Fibroblast of skin of left quadriceps (primary cell): ENCODE results near the gene CD72.

Experiments used
- DNase-seq, 2 experiments: peaks; one replicate each; pipeline ENCODE4 v3.0.0-alpha.2; 2013; ENCODE audit warnings: low read depth in 2 of 2

Gene CD72, protein sequence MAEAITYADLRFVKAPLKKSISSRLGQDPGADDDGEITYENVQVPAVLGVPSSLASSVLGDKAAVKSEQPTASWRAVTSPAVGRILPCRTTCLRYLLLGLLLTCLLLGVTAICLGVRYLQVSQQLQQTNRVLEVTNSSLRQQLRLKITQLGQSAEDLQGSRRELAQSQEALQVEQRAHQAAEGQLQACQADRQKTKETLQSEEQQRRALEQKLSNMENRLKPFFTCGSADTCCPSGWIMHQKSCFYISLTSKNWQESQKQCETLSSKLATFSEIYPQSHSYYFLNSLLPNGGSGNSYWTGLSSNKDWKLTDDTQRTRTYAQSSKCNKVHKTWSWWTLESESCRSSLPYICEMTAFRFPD

DNA sequence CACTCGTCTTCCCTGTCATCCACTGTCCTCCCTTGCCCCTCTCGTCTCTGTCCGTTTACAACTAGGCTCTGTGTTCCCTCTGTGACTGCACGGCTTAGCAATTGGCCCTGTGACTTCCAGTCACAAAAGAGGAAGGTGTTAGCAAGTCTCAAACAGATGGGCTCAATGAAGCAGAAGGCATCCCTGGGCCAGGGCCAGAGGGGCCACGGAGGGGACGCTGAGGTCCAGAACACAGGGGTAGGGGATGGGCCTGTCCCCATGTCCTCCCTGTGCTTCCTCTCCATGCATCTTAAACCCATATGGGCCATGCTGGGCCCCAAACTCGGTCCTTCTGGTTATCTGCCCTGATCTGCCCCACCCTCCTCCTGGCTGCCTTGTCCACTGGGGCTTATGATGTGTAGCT lies at the start of gene CD72:
TSS of gene CD72 (minus strand) at position 89 of the 403 bp plus-strand sequence. CDS start 110 bp downstream, outside the sequence.
- DNase-seq: no peak

DNA sequence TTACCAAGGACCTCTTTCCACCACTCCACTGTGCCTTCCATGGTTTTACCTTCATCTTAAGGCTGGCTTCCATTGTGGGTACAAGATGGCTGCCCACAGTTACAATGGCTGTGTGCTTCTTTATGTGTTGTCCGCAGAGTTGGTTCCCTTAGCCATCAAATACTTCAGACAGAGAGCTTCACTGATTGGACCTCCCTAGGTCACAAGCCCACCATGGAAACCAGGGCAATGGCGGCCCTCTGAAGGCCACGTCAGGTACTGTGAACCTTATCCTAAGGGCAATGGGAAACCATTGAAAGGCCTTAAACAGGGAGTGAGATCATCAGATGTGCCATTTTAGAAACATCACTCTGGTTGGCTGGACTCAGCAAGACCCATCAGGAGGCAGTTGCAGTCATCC lies 49.7 kb upstream of the CD72 start:
- DNase-seq: no peak

DNA sequence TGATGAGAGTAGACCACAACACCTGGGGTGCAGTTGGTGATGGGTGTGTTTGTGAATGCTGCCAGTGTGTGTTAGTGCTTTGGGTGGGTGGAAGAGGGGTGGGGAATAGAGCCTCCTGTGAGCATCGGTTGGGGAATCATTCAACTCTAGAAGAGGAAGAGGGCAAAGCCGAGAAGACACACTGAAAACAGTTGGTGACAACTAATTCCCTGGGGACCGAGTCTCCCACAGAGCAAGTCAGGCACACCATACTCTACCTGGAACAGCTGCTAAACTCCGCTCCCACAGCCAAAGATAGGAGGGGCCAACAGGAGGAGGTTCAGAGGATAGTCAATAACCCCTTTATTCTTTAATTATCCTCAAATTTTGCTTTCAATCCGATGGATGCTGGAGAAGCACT lies 48.3 kb upstream of the CD72 start:
- DNase-seq: no peak

DNA sequence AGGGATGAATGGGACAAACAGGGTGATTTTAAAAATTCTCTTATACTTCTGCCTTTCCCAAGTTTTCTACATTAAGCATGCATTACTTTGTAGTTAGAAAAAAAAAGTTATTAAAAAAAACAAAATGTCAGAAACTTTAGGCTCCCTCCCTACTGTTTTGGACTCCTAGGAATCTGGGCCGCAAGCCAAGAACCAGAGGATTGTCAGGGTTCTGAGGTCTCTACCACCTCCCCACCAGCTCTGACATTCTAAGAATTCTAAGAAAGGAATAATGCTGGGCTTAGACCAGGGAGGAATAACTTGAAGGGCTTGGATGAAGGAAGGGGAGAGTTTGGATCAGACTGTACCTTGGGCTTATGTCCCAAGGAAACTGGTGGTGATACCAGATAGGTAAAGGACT lies 47.8 kb upstream of the CD72 start:
- no peak for DNase-seq

DNA sequence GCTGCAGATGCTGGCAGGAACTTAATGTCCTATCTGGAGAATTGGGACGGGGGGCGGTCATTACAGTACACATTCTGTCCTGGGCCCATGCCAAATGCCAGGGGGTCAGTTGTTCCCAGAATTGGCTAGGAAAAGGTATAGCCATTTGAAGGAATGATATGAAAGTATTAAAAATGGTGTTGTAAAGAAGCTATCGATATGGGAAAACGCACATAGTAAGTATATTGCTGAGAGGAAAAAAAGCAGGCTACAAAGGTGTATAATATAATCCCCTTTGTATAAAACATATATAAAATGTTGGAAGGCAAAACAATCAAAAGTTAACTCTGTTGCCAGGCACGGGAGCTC lies 47.2 kb upstream of the CD72 start:
- no peak for DNase-seq

DNA sequence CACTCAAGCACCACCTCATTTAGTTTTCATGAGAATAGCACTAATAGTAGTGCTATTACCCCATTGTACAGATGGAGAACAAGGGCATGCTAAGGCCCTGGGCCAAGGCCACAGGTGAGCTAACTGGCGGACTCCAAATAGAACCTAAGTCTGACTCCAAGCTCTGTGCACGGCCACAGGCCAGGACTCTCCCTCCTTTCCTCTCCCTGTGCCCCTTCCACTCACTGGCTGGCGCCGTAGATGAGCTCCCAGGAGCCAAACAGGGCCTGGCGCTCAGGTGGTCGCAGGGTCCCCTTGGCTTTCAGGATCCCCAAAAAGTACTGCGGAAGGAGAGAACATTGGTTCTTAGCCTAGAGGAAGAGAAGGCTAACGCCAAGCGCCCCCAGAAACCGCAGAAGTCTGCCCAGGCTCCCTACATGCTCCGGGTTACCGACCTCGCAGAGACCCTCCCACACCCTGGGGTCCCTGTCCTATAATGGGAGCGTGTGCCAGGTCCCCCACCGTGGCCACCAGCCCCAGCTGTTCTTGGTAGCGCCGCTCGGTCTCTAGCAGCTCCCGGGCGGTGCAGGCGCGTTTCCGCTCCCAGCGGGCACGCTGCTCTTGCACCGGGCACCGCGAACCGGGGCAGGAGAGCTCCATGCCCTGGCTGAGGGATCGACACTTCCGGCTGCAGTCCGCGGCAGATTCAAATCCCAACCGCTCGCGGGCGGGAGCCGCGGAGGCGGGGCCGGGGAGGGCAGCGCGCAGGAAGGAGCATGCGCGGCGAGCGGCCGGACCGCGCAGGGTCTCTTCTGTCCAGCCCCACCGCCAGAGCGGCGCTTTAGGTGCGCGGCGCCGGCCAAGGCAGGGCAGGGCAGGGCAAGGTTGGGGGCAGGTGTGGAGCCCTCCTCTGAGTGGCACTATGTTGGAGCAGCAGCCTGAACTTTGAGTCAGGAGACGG lies 46.6 kb upstream of the CD72 start, which contains the start of gene ARHGEF39:
TSS of gene ARHGEF39 (minus strand) at position 665 of the 940 bp plus-strand sequence. CDS start at position 639, 26 bp downstream.
- no peak for DNase-seq

DNA sequence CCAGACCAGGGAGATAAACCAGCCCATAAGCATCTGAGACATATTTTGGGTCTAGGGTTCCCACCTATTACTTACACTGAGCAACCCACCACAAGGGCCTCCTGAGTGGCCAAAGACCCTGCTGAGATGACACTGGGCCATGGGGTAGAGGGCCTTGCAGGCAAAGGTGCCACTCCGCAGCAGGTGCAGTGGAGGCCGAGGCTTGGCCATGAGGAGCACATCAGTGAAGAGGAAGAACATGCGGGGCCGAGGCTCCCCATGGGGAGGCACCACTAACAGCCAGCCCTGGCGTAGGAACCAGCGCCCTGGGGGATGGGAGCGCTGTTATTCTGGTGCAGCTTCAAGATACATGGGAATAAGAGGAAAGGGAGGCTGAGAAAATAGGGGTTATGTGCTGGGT lies 44.2 kb upstream of the CD72 start:
- DNase-seq: no peak

DNA sequence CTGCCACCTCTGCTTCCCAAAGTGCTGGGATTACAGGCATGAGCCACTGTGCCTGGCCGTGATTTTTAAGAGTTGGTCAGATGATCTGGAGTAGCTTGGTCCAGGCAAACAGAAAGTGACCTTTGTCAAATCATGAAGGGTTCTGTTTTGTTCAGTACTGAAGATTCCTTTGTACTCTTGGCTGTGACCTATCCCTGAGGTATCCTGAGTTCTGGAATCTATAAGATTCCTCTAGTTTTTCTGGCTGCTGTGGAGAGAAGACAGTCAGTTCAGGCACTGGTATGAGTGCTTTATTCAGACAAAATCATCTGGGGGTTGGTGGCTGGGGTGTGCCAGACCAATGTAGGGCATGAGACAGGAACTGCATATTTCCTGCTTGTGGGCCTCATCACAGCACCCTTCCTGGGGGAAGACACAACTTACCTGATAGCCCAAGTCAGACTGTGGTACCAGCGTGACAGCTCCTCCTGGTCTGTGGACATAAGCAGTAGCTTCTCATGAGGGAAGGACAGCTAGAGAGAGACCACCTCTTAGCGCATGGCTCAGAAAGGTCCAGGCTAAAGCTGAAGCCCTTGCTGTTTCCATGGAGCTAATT lies 43.6 kb upstream of the CD72 start:
- no peak for DNase-seq

DNA sequence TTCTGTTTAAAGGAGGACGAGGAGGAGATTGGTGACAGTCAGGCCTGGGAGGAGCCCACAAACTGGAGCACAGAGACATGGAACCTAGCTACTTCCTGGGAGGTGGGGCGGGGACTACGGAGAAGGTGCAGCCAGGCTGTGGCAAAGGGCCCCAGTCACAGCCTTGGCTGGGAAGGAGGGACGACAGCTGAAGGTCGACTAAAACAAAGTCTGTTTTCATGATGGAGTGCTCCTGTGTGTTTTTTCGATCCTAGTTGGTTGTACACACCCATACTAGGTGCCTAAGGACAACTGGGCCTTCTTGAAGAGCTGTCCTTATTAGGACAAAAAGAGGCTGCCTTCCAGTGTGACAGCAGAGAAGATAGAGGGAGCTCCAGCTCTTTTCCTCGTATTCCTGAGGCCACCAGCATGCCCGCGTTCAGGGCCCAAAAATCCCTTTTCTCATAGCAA lies 42.8 kb upstream of the CD72 start:
- DNase-seq: no peak

DNA sequence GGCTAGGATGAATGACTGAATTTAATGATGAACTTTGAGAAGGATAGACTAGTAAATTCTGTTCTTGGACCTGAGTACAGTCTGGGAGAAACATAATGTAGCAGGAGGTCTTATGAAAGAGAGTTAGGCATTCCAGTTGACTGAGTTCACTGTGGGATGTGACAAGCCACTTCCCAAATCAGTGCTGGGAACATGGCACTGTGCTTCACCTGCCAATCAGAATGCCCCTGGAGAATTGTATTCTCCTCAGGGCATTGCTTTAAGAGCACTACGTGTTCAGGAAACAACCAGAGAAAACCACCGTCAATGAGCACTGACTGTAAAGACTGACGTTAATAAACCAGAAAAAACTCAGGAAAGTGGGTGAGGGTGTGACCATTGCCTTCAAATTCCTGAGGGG lies 41.1 kb upstream of the CD72 start:
- DNase-seq: no peak

DNA sequence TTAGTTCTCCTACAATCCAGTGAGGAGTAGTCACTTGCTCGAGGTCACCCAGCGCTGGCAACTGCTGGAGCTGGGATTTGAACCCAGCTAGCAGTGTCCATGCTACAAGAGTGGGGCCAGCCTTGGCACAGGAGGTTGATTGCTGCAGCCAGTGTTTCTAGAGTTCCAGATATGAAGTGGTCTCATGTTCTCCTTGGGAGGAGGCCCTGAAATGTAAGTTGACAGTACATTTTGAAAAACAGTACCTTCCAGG lies 40.7 kb upstream of the CD72 start:
- no peak for DNase-seq

DNA sequence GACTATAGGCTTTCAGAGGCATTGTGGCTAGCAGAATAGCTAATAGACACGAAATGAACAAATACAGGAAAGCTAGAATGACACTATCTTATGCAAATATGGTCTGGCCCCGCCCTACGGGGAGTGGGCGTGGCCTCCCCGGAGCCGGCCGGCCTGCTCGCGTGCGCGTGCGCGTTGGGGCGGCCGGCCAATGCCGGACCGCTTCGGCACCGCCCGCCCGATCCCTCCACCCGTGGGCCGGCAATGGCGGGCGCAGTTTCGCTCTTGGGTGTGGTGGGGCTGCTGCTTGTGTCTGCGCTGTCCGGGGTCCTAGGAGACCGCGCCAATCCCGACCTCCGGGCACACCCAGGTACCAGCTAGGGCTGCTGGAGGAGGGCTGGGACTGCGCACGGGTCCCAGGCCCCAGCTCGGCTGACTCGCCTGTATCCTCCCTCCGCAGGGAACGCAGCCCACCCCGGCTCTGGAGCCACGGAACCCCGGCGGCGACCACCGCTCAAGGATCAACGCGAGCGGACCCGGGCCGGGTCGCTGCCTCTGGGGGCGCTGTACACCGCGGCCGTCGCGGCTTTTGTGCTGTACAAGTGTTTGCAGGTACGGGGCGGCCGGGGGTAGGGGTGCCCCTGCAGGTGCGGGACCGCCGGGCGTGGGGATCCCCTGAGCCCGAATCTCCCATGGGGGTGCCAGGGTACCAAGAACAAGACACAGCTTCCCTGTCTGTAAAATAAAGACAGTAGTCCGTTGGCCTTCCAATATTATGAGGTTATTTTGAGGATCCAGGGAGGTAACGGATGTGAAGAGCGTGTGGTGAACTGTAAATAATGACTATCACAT lies 40.1 kb upstream of the CD72 start, which contains the start of gene CCDC107:
TSS of gene CCDC107 (plus strand) at position 156 of the 831 bp plus-strand sequence. CDS start at position 244, 88 bp downstream.
- peak in 1 of 2 experiments; percentile 60 for DNase-seq

DNA sequence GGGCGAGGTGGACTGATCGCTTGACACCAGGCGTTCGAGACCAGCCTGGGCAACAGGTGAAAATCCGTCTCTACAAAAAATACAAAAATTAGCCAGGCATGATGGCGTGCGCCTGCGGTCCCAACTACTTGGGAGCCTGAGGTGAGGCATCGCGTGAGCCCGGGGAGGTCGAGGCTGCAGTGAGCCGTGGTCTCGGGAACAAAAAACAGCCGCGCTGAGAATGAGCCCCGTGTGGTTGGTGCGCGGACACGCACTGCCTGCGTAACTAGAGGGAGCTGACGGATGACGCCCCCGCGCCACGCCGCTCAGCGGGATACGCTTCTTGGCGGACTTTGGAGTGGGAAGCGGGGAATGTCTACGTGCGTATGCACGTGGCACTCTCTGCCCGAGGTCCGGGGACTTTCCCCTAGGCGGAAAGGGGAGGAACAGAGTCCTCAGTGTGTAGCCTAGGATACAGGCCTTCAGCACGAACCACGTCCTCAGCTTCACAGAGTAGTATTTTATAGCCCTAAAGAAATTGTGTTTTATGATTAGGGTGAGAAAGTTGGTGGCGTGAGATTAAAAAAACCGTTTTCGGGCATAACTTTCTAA lies 39.4 kb upstream of the CD72 start, which contains the start of gene RMRP:
TSS of gene RMRP (minus strand) at position 474 of the 591 bp plus-strand sequence.
- peak; percentile 99 for DNase-seq

DNA sequence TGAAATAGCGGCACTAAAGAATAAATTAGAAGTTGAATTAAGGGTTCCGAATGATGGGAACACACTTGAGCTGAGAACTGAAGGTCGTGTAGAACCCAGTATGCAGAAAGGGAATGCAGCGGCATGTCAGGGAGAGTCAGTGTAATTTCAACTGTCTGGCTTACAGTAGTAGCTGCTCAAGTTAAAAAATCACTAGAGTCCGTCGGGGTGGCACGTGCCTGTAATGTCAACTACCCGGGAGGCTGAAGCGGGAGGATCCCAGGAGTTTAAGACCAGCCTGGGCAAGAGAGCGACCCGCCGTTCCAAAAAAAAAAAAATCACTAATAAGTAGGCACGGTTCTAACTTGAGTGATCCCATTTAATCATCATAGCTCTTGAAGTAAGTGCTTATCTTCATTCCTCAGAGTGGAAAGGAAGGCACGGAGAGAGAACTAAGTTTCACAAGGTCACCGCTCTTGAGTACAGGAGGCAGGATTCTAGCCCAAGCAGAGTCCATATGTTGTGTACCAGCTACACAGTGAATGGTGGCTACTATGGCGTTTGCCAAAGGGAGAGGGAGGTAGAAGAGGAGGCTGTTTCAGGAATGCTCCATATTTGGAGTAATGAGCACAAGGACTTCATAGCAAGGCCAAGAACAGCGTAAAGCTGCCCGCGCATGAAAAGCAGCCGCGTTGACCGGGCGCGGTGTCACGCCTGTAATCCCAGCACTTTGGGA lies 38.8 kb upstream of the CD72 start:
- no peak for DNase-seq

DNA sequence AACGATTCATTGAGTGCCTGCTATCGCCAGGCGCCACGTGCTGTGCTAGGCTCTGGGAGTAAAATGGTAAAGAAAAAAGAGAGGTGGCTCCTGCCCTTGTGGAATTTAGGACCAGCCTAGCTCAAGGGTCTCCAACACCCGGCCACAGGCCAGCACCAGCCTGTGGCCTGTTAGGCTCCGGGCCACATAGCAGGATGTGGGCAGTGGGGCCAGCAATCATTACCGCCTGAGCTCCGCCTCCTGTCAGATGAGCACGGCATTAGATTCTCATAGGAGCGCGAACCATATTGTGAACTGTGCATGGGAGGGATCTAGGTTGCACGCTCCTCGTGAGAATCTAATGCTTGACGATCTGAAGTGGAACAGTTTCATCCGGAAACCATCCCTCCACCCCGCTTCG lies 38.1 kb upstream of the CD72 start:
- DNase-seq: no peak

DNA sequence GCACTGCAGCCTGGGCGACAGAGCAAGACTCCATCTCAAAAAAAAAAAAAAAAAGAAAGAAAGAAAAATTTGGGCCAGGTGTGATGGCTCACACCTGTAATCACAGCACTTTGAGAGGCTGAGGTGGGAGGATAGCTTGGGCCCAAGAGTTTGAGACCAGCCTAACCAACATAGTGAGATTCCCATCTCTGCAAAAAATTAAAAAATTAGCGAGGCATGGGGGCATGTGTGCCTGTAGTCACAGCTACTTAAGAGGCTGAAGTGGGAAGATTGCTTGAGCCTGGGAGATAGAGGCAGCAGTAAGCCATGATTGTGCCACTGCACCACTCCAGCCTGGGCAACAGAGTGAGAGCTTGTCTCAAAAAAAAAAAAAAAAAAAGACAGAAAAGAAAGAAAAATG lies 35.4 kb upstream of the CD72 start:
- DNase-seq: no peak

DNA sequence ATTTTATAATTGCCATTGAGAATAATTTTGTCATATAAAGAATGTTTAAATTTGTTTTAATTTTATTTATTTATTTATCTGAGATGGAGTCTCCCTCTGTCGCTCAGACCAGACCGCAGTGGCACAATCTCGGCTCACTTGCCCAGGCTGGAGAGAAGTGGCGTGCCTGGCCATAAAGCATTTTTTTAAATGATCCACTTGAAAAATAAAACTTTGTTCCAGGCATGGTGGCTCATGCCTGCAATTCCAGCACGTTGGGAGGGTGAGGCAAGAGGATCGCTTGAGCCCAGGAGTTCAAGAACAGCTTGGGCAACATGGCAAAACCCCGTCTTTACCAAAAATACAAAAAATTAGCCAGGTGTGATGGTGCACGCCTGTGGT lies 34.6 kb upstream of the CD72 start:
- DNase-seq: no peak

DNA sequence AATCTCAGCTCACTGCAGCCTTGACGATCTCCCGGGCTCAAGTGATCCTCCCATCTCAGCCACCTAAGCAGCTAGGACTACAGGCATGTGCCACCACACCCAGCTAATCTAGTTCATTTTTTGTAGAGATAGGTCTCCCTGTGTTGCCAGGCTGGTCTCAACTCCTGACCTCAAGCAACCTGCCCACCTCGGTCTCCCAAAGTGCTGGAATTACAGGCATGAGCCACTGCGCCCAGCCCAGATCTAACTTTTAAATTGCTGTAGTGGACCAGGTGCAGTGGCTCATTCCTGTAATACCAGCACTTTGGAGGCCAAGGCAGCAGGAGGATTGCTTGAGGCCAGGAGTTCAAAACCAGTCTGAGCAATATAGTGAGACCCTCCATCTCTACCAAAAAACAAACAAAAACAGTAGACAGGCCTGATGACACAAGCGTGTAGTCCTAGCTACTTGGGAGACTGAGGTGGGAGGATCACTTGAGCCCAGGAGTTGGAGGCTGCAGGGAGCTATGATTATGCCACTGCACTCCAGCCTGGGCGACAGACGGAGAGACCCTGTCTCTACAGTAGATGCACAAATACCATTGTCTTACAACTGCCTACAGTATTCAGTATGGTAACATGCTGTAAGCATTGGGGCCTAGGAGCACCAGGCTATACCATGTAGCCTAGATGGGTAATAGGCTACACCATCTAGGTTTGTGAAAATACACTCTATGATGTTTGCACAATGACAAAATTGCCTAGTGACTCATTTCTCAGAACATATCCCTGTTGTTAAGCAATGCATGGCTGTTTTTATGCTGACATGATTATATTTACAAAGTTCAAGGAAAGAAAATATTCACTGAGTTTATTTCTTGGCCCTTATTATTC lies 34.0 kb upstream of the CD72 start:
- no peak for DNase-seq

DNA sequence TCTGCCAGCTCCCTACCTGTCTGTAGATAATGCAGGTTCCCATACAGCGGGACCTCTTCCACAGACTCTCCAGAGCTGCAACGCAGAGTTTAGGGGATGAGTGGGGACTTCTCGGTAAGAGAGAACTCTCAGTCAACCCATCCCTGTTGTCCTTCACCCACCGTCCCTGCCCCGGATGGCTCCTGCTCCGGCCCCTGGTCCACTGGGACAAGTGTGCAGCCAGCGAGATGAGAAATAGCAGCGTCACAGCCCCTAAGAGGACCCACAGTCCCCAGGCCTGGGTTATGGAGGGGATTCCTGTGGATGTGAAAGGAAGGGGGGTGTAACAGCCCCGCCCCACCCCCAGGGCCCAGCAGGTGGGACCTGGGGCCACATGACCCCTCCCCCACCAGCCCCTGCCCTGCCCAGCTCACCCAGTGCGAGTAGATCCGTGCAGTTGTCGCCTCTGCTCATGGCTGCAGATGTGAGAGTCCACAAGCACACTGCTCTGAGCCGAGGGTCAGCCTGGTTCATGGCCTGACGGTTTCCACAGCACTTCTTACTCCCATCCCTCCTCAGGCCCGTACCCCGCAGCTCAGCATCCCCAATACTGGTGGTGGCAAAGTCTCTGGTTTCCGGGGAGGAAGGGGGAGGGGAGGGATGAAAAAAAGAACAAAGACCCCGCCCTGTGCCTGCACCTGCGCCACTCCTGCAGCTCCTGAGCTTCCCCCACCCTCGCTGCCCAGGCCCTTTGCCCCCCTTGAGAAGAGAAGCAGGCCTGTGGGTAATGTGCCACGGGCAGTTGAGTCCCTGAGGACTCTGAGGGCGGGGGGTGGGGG lies 32.3 kb upstream of the CD72 start, which contains the start of gene SIT1:
TSS of gene SIT1 (minus strand) at position 591 of the 818 bp plus-strand sequence. CDS start at position 513, 78 bp downstream.
- no peak for DNase-seq
